Stromal cell of bone marrow (primary cell): ENCODE data around the gene ARHGEF11.

ENCODE experiments used
- DNase-seq: peaks from one replicate; pipeline ENCODE4 v3.0.0-alpha.2; 2012; ENCODE audit warnings: low read depth

The ARHGEF11 gene

DNA sequence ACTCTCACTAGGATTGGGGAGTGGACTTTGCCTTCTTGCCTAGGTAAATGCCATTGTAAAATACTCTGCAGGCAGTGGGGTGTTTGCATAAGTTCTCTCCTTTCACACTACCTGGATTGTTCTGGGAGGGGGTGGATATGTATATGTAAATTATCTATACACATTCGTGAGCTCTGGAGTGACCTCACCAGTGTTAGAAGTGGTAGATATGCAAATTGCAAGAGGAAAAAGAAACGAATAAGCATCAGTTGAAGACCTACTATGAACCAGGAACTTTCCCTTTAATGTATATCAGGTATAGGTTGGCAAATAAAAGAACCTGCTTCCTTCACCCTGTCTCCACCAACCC lies 1.5 kb upstream of the ARHGEF11 start:
- no peak for DNase-seq

DNA sequence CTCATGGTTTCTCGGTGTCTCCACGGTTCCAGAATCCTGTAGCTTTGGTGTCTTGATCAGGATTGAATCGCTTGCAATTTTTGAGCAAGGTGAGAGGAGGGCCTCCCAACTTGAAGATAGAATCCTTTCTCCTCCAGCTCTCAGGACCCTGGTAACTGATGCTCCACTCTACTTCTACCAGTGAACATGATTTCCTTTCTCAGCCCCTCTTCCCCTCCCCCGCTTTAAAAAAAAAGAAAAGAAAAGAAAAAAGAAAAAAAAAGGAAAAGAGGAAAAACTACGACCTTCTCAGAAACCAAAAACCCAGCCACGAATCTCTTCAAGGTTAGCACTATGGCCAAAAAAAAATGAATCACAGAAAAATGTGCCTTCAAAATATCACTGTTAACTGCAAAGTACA lies 1.2 kb downstream of the ARHGEF11 start:
- DNase-seq: no peak

DNA sequence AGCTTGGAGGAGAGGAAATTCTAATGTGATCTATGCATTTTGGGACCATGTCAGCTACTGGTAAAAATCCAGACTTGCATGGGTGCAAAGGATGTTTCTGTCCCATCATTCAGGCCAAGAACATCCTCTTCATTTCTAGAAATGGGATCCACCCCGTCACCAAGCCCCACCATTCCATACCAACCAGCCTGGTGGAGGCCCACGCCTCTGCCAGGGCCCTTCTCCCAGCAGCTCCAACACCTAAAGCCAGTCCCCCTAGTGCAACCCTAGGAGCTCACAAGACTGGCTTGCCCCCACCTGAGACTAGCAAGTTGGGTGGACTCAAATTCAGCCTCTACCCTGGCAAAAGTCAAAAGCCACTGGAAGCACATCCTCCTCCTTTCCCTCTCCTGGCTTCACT lies 1.9 kb downstream of the ARHGEF11 start:
- DNase-seq: no peak

DNA sequence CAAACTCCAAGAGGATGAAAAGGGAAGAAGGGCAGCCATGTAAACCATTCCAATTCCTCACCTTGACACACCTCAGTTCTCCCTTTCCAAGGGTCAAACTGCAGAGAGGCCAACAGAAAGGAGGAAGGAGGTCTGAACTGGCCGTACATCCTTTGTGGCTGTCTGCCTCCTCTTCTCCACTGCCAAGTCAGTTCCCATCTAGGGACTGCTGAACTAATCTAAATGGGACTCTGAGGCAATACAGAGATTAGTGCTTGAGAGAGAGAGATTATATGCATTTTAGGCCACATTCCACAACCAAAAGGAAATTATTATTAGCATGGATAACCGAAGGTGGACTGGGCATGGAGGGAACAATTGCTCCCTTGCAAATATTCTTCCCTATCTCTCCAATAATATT lies 2.7 kb downstream of the ARHGEF11 start:
- DNase-seq: no peak

DNA sequence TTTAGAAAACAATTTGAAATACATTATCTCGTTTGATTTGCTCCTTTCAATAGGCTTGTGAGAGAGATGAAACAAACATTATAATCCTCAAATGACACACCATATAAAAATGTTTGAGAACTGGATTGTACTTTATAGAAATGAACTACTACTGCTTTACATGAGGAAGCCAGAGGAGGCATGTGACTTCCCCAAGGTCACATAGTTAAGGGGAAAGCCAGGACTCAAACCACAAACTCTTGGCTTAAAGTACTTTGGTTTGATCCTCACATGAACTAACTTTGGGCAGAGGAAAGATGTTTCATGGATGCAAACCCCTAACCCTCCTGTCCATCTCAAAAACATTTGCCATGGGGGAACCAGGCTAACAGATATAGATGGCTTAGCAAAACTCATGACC lies 4.7 kb downstream of the ARHGEF11 start:
- peak; percentile 72 for DNase-seq

DNA sequence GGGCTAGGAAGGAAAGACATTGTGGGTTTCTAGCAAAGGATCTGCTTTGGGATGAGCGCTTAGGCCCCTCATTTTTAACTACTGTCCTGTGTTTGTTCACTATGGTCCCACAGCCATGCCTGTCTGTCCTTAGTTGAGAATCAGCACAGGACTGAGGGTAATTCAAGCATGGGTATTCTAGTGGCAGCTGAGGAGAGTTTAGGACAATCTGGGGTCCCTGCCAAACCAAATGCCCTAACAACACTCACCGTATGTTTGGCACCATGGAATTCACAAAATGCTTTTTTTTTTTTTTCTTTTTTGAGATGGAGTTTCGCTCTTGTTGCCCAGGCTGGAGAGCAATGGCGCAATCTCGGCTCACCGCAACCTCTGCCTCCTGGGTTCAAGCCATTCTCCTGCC lies 10.4 kb downstream of the ARHGEF11 start:
- no peak for DNase-seq

DNA sequence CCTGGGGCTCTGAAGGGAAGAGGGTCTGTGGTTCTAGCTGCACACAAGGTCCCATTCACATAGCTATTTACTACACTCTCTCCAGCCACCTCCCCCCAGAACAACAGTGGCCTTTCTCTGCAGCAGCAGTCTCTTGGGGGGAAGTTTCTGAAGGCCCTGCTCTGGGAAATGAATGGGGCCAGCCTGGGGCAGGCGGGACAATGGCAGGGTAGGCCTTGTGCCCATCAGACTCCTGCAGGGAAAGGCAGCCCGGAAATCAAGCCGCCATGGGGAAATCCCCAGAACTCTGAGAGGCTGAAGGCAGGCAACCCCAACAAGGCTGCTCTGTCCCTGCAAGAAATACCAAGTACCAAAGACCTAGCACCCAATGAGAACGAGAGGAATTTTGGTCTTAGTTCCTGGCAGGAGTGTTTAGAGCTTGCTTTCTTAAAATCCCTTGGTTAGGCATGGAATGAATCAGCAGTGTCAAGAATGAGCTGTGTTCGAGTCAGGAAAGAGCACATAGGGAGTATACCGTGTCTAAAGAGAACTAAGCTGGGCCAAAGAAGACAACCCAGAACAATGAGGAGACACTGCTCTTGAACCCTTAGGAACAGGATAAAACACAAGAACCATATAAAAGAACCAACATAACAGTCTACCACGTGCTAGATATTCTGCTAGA lies 11.3 kb downstream of the ARHGEF11 start:
- peak; percentile 30 for DNase-seq

DNA sequence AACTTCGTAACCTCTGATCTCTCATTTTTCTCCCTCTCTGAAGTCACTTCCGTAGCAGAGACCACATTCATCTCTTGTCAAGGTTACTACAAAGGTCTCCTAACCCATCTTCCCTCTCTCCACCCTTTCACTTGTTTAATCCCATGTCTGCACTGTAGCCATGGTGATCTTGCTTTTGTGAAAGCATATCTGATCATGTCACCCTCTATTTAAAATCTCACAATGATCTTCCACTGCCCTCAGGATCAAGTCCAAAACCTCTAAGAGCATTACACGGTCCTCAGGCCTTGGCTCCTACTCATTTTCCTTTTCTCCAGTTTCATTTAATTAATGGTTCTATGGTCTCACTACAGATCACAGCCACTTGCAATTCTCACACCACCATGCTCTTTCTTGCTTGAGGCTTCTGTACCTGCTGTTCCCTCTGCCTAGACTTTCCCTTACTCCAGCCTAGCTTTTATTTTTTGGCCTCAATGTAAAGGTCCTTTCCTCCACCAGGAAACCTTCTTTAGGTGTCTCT lies 12.1 kb downstream of the ARHGEF11 start:
- DNase-seq: peak; percentile 9

DNA sequence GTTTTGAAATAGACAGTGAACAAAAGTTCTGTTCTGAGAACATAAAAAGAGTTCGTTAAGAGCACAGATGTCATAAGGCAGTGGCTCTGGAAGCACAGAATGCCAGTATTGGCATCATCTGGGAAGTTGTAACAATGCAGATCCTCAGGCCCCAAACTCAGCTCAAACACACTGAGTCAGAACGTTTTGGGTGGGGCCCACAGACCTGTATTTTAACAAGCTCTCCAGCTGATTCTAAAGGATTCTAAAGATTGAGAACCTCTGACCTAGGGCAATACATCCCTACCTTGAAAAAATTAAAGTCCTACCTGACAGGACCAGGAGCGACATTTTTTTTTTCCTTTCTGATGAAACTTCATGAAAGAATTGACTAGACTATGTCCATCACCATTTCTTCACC lies 13.2 kb downstream of the ARHGEF11 start:
- no peak for DNase-seq

DNA sequence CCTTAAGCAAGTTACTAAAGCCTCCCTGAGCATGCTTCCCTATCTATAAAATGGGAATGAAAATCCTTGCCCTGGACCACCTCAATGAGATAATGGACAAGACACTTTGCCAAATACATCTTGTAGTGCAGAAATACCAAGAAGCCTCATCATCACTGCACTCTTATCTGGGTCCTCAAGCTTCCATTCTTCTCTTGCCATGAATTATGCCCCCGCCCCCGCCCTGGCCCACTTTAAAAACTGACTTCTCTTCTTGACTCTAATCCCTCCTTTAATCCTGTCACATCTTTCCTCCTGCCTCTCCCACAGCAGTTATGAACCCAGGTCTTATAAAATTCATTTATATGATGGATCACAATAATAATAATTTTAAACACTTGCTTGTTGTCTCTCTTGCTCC lies 14.8 kb downstream of the ARHGEF11 start:
- DNase-seq: no peak

DNA sequence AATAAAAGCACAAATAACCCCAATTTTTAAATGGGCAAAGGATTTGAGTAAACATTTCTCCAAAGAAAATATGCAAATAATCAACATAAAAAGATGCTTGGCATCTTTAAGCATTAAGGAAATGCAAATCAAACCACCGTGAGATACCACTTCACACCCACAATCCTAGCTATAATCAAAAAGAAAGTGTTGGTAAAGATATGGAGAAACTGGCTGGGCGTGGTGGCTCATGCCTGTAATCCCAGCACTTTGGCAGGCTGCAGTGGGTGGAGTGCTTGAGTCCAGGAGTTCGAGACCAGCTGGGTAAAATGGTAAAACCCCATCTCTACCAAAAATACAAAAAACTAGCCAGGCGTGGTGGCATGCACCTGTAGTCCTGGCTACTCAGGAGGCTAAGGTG lies 16.9 kb downstream of the ARHGEF11 start:
- DNase-seq: no peak

DNA sequence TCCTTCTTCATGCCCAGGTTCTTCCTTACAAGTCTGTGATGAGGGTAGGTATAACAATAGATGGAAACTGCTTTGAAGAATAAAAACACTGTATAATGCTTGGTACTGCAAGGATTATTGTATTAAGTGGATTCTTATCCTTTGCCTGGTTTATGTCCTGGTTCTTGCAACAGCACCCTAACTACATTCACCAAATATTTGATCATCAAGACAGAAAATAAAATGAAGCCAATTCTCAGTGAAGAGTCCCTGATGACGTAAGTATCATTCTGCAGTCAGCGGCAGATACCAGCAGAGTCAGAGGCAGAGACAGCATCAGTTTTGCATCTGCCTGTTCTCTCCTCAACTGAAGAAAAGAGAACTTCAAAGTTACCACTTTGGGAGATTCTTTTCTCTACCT lies 19.7 kb downstream of the ARHGEF11 start:
- DNase-seq: peak; percentile 28

DNA sequence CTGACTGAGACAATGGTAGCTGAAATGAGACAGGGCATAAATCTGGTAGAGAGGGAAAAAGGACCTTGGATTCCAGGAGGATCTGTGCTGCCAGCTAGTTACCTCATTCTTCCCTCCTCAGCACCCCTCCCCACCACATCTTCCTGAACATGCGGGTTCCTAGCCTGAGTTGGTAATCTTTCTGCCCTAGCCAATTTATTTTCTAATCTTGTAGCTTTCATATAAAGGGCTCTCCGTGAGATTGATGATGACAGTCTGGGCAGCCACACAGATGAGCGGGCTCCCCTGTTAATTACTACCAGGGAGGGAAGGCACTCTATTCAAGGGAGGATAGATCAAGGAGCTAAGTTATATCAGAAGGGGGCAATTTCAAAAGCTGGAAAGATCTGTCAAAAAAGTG lies 20.2 kb downstream of the ARHGEF11 start:
- DNase-seq: no peak

DNA sequence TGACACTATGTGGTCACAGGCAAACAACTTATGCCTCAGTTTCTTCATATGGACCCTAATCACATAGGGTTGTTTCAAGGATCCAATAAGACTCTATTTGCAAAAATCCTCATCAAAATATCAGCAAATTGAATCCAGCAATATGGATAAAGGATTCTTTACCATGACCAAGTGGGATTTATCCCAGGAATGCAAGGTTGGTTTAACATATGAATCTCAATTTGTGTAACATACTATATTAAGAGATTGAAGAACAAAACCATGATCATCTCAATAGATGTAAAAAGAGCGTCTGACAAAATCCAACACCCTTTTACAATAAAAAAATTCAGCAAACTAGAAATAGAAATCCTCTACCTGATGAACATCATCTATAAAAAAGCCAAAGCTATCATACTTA lies 23.9 kb downstream of the ARHGEF11 start:
- DNase-seq: no peak

DNA sequence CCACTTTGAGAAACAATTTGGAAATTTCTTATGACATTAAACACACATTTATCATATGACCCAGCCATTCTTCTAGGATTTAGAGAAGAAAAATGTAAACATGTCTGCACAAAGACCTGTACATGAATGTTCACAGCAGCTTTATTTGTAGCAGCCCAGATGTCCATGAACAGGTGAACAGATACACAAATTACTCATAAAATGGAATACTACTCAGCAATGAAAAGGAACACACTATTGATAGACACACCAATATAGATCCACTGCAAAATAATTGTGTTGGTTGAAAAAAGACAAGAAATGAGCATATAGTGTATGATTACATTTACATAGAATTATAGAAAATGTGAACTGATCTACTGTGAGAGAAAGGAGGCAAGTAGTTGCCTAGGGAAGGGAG lies 26.1 kb downstream of the ARHGEF11 start:
- no peak for DNase-seq

DNA sequence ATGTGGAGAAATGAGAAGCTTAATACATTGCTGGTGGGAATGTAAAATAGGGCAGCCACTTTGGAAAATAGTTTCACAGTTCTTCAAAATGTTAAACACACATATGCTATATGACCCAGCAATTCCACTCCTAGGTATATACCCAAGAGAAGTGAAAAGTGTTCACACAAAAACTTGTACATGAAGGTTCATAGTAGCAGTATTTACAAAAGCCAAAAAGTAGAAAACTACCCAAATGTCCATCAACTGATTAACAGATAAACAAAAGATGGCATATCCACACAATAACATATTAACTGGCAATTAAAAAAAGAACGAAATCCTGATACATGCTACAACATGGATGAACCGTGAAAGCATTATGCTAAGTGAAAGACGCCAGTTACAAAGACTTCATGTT lies 33.7 kb downstream of the ARHGEF11 start:
- no peak for DNase-seq

DNA sequence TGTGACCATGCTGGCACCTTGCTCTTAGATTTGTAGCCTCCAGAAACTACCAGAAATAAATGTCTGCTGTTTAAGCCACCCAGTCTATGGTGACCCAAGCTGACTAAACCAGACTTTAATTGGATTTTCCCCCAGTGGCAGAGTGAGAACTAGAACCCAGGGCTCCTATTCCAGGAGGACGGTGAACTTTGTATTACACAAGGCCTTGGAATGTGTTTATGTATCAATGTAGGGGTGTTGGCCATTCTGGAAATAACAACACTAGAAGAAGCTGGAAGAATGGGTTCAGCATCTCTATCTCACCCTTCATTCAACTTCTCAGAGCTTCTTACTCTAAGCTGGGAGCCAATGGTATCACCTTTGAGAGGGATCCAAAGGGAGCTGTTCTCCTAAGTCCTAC lies 37.0 kb downstream of the ARHGEF11 start:
- DNase-seq: no peak

DNA sequence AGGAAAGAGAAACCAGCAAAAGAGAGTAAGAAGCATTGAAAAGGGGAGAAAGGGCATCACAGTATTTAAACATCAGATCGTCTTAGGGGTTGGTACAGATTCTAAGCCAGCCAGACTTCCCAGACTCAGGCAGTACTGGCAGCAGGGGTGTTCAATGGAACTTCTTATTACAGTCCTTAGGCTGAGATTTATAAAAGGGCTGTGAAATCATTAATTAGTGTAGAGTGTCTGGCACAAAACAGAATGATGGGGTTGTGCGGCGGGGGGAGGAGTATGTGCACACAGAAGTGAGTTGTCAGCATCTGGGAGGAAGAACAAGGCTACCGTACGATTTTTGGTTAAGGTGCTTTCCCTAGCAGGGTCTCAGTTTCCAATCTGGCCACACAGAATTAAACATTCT lies 38.2 kb downstream of the ARHGEF11 start:
- DNase-seq: no peak

DNA sequence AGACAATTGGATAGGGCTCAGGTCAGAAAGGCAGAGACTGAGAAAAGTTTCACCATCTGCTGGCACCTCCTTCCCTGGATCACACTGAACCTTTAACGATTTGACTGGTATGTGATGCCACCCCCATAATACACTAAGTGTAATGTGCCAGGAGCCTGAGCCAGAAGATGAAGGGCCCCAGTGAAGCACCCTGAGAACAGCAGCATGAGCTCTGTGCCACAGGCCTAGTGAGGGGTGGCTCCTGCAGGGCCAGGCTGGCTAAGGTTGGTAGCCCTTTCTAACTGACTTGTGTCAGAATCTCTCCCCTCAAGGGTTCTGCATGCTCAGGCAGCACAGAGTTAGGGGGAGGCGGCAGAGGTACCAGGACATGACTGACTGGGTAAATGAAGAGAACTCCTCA lies 38.9 kb downstream of the ARHGEF11 start:
- no peak for DNase-seq

DNA sequence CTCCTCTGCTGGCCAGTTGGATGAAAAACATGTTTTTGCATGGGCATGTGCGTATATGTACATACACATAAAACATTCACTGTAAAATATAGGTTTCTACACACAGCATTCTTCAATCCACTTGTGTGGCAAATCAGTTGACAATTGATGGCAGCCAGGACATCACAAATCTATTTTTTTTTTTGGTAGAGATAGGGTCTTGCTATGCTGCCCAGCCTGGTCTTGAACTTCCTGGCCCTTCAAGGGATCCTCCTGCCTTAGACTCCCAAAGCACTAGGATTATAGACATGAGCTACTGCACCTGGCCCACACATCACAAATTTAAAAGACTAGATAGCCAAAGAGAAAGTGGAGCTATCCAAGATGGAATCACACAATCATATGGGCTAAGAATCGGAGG lies 39.6 kb downstream of the ARHGEF11 start:
- DNase-seq: no peak

DNA sequence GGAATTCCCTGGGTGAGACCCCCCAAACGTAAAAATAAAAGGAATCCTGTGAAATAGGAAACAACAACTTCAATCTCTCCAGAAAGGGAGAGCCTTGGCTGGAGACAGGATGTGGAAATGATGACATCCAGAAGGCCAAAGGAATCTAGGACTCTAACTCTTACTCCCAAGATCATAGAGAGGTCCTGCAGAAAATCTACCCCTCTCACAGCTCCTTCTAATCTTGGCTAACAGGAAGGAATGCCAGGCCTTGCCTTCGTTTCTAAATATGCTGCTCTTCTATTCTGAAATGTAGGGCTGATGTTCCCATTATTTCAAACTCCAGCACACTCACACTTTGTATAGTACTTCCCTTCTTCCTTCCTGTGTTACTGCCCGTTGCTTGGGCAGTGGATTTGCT lies 40.7 kb downstream of the ARHGEF11 start:
- no peak for DNase-seq

DNA sequence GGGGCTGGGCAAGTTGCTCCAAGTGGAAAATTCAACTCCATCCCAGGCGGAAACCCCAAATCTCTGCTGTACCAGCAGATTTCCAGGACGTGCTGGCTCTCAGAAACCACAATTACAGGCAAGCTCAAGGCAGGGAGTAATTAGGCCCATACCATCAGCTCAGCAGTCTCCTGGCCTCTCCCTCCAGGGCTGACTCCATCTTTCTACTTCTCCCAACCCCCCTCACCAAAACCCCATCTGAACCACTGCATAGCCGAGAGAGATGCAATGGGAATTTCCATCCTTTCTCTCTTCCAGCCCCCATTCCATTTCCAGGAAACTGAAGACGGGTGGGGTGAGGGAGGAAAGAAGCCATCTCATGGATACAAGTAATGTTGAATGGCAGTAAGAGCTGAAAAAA lies 41.2 kb downstream of the ARHGEF11 start:
- no peak for DNase-seq

DNA sequence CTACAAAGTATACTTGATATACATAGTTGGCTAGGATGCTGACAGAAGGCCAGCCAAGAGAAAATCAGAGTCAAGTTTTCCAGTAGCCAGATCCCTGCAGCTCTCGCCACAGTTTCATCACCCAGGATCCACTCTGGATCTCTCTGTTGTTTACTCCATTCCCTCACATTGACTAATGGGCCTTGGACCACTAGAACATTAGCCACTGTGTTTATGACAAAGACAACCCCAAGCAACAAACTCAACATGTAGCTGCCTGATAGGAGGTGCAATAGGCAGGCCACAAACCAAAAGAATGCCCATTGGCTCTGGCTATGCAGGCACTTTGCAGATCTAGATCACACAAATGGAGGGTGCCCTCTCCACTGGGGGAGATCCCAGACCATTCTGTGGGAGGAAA lies 44.2 kb downstream of the ARHGEF11 start:
- DNase-seq: no peak

DNA sequence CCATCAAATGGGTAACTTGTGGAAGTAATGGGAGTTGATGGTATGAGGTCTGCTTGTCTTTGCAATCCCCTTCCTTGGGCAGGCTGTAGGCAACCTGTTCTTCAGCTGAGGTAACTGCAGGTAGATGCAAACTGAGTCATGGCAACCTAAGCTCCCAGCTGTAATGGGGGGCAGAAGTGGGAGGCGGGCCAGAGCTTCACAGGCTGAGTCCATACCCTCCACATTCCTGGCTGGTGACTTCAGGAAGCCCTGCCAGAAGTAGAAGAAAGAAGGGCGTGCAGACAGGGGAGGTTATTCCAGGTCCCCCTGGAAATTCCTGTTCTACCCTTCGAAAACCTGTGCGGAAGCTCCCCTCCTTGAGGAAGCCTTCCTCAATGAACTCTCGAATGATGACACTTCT lies 44.9 kb downstream of the ARHGEF11 start:
- no peak for DNase-seq
